Activated CD4-positive, alpha-beta T cell treated with anti-CD3 and anti-CD28 coated beads, Interleukin-10, Interleukin-2, amounts not matched to agents 100 ng/mL and 50 ng/mL, durations not matched to agents 16 hours and 8 hours (primary cell): Measurements from ENCODE around the gene HECTD1.
"Not testable (repeated sequence)": the region's sequence is repeated elsewhere in the genome, so short reads cannot be mapped to it uniquely, and the experiment has no call there.

Experiments
- DNase-seq: peaks from one replicate; pipeline ENCODE4 v3.0.0-alpha.2; 2020

Gene HECTD1

GRCh38 chr14:31085027-31085426, 122.6 kb downstream of the HECTD1 start:
- DNase-seq, result no peak

GRCh38 chr14:31084385-31084784, 123.2 kb downstream of the HECTD1 start:
- DNase-seq, result no peak

- no peak for DNase-seq
Observed at GRCh38 chr14:31083781-31084180, 123.8 kb downstream of the HECTD1 start.

- no peak for DNase-seq
Observed at GRCh38 chr14:31080484-31080883, 127.1 kb downstream of the HECTD1 start.

- no peak for DNase-seq
Observed at GRCh38 chr14:31080056-31080455, 127.5 kb downstream of the HECTD1 start.

GRCh38 chr14:31078766-31079165, 128.8 kb downstream of the HECTD1 start:
- DNase-seq, result no peak

- no peak for DNase-seq
Observed at GRCh38 chr14:31075144-31075543, 132.4 kb downstream of the HECTD1 start.

- DNase-seq, result no peak
Observed at GRCh38 chr14:31071151-31071550, 136.4 kb downstream of the HECTD1 start.

GRCh38 chr14:31070431-31070830, 137.2 kb downstream of the HECTD1 start:
- no peak for DNase-seq

- DNase-seq, result no peak
Observed at GRCh38 chr14:31069343-31069742, 138.2 kb downstream of the HECTD1 start.

- no peak for DNase-seq
Observed at GRCh38 chr14:31068235-31068634, 139.4 kb downstream of the HECTD1 start.

GRCh38 chr14:31062908-31063307, 144.7 kb downstream of the HECTD1 start:
- not testable (repeated sequence) for DNase-seq

GRCh38 chr14:31060253-31060875, 147.2 kb downstream of the HECTD1 start:
- DNase-seq, result no peak

GRCh38 chr14:31059152-31059924, 148.3 kb downstream of the HECTD1 start:
- DNase-seq, result no peak

GRCh38 chr14:31057701-31058364, 149.8 kb downstream of the HECTD1 start:
- no peak for DNase-seq

GRCh38 chr14:31057035-31057434, 150.6 kb downstream of the HECTD1 start:
- no peak for DNase-seq

GRCh38 chr14:31052905-31053586, 154.5 kb downstream of the HECTD1 start:
- DNase-seq, result not testable (repeated sequence)

GRCh38 chr14:31051511-31051910, 156.1 kb downstream of the HECTD1 start:
- no peak for DNase-seq

GRCh38 chr14:31051023-31051422, 156.6 kb downstream of the HECTD1 start:
- no peak for DNase-seq
